GM23248 (cell line): Measurements from ENCODE around the gene HLCS. TPM values are rescaled to one million over a fixed set of nuclear protein-coding genes. Genes with fewer than 3 reads are reported as not detected.

Source experiments
- DNase-seq: peaks from one replicate; pipeline ENCODE4 v3.0.0-alpha.2; 2015
- H2AFZ ChIP-seq: fragments of 200-600 bp; sonication (generic); 2 replicates; pipeline ENCODE4 v1.6.1; 2016; ENCODE audit warnings: antibody characterized with exemption
- H3F3A ChIP-seq: fragments of 200-600 bp; sonication (generic); 2 replicates; pipeline ENCODE4 v1.6.1; 2016; ENCODE audit warnings: mild to moderate bottlenecking, antibody characterized with exemption, mixed run types; ENCODE audit not compliant: insufficient read depth
- H3K27ac ChIP-seq: fragments of 200-600 bp; sonication (generic); 2 replicates; pipeline ENCODE4 v1.5.1; 2016; ENCODE audit warnings: mild to moderate bottlenecking
- H3K27me3 ChIP-seq: fragments of 200-600 bp; sonication (generic); replicated peaks from 2 replicates; pipeline ENCODE4 v1.6.1; 2016; ENCODE audit warnings: mild to moderate bottlenecking; ENCODE audit not compliant: insufficient read depth
- H3K36me3 ChIP-seq: fragments of 200-600 bp; sonication (generic); 2 replicates; pipeline ENCODE4 v1.6.1; 2016; ENCODE audit warnings: low read depth, mild to moderate bottlenecking
- H3K4me1 ChIP-seq: fragments of 200-600 bp; sonication (generic); 2 replicates; pipeline ENCODE4 v1.6.1; 2016; ENCODE audit warnings: mild to moderate bottlenecking; ENCODE audit not compliant: insufficient read depth
- H3K4me2 ChIP-seq: fragments of 200-600 bp; sonication (generic); one replicate; pipeline ENCODE4 v1.6.1; 2016; ENCODE audit warnings: mild to moderate bottlenecking; ENCODE audit not compliant: unreplicated experiment
- H3K4me3 ChIP-seq: fragments of 200-600 bp; sonication (generic); 2 replicates; pipeline ENCODE4 v1.5.1; 2016; ENCODE audit warnings: mild to moderate bottlenecking
- H3K79me2 ChIP-seq: fragments of 200-600 bp; sonication (generic); 2 replicates; pipeline ENCODE4 v1.6.1; 2016; ENCODE audit warnings: mild to moderate bottlenecking; ENCODE audit not compliant: insufficient read depth
- H3K9ac ChIP-seq: fragments of 200-600 bp; sonication (generic); 2 replicates; pipeline ENCODE4 v1.6.1; 2016; ENCODE audit warnings: mild to moderate bottlenecking
- H3K9me2 ChIP-seq: fragments of 200-600 bp; sonication (generic); 2 replicates; pipeline ENCODE4 v1.6.1; 2016; ENCODE audit warnings: mixed run types, mild to moderate bottlenecking, moderate library complexity; ENCODE audit not compliant: insufficient read depth
- H3K9me3 ChIP-seq: fragments of 200-600 bp; sonication (generic); one replicate; pipeline ENCODE4 v1.6.1; 2017; ENCODE audit warnings: low read depth
- H4K20me1 ChIP-seq: fragments of 200-600 bp; sonication (generic); 2 replicates; pipeline ENCODE4 v1.6.0; 2016; ENCODE audit not compliant: insufficient read depth
- EZH2 ChIP-seq: fragments of 200-600 bp; sonication (generic); IDR thresholded peaks from 2 replicates; pipeline ENCODE4 v1.6.1; 2018; ENCODE audit warnings: antibody characterized with exemption, mild to moderate bottlenecking; ENCODE audit not compliant: insufficient read depth, poor library complexity, severe bottlenecking
- EZH2phosphoT487 ChIP-seq: fragments of 200-600 bp; sonication (generic); IDR thresholded peaks from 2 replicates; pipeline ENCODE4 v1.6.1; 2018; ENCODE audit warnings: antibody characterized with exemption, moderate library complexity, mild to moderate bottlenecking, low read depth; ENCODE audit not compliant: insufficient read depth
- WGBS, 2 experiments: methylation state at CpG; one replicate each; pipeline ENCODE4 v1.1.6; 2015 to 2017; ENCODE audit warnings: low lambda C conversion rate in 2 of 2, low coverage in 1 of 2; ENCODE audit errors: missing lambda C conversion rate in 2 of 2; 5-methylcytosine and 5-hydroxymethylcytosine counted together
- in situ Hi-C: fragments of 300-500 bp; cut with MboI; formaldehyde crosslinking; loops from 2 replicates; pipeline ENCODE4 v1.15.0; 2020
- polyA plus RNA-seq: library from polyadenylated mRNA; unstranded; fragments of >200 nt; fragmentation: Nextera tagmentation; extraction: Ambion mirVana; gene quantifications from 2 replicates; pipeline ENCODE4 v1.2.1, GENCODE V29; 2016
- total RNA-seq: library from RNA; depleted of rRNA; stranded (reverse); fragments of >200 nt; shearing (Covaris generic); gene quantifications from 2 replicates; pipeline ENCODE4 v1.2.3, GENCODE V29; 2014; rRNA removed

The HLCS gene
- 33.4 and 42.5 TPM in 2 replicates for total RNA-seq
- polyA plus RNA-seq, result 21.4 and 21.9 TPM in 2 replicates

GRCh38 chr21:36966066-36966820 lies at the start of gene HLCS:
Gene HLCS (minus strand): TSS chr21:36966669. CDS start chr21:36966638, 31 bp downstream.
- Histone ChIP-seq H3F3A (no peaks in the 10 kb centered on the region), H3K79me2 (peaks cover 22% of the 10 kb centered on the region), H4K20me1 (no peaks in the 10 kb centered on the region), H3K27ac (peak within 1 kb of the TSS; percentile 40), H3K4me2 (peak within 1 kb of the TSS; percentile 80), H3K9me3 (no peaks in the 10 kb centered on the region), H3K9ac (peak within 1 kb of the TSS; percentile 86), H2AFZ (peak within 1 kb of the TSS; percentile 85), H3K36me3 (no peaks in the 10 kb centered on the region; the same call in 1 of the 2 replicates), H3K4me1 (peaks cover 7% of the 10 kb centered on the region; the same call in 1 of the 2 replicates), H3K27me3 (no peaks in the 10 kb centered on the region), H3K4me3 (peak within 1 kb of the TSS; percentile 89), H3K9me2 (no peaks in the 10 kb centered on the region)
- in situ Hi-C loops, result no loop called here
- WGBS, 2 experiments, result 2% methylated on average over 35 to 44 of the region's 101 CpGs
- DNase-seq, result peak; percentile 82
- TF ChIP-seq EZH2 (no peak), EZH2phosphoT487 (no peak)

GRCh38 chr21:37009740-37010341 lies 43.4 kb upstream of the HLCS start:
- Histone ChIP-seq H3K27me3 (no peaks in the 10 kb centered on the region), H3K36me3 (no peaks in the 10 kb centered on the region), H3F3A (0 out of 2 replicates have a peak, but pooled peaks cover 4% of the 10 kb centered on the region), H3K9ac (no peak overlapping the region), H3K4me1 (no peaks in the 10 kb centered on the region), H2AFZ (peak overlapping the region; percentile 71), H4K20me1 (no peaks in the 10 kb centered on the region), H3K9me3 (no peaks in the 10 kb centered on the region), H3K9me2 (no peaks in the 10 kb centered on the region), H3K27ac (no peak overlapping the region), H3K4me3 (peak overlapping the region; percentile 62), H3K4me2 (peak overlapping the region; percentile 72), H3K79me2 (no peaks in the 10 kb centered on the region)
- WGBS, 2 experiments, result 25 to 29% methylated on average over 30 of the region's 30 CpGs
- no peak for TF ChIP-seq EZH2phosphoT487
- in situ Hi-C loops, result no loop called here
- DNase-seq, result peak; percentile 88

- no peak overlapping the region for H3K9ac ChIP-seq
- in situ Hi-C loops, result no loop called here
- H3K4me2 ChIP-seq, result no peak overlapping the region
- H3K27me3 ChIP-seq, result no peaks in the 10 kb centered on the region
- TF ChIP-seq EZH2phosphoT487 (no peak), EZH2 (no peak)
- H3K79me2 ChIP-seq, result no peaks in the 10 kb centered on the region
- no peaks in the 10 kb centered on the region for H3K9me2 ChIP-seq
- 91% methylated on average over 12 of the region's 12 CpGs for WGBS, 2 experiments
- no peaks in the 10 kb centered on the region for H4K20me1 ChIP-seq
- H3K9me3 ChIP-seq, result no peaks in the 10 kb centered on the region
- no peak overlapping the region for H2AFZ ChIP-seq
- H3K4me3 ChIP-seq, result no peak overlapping the region
- DNase-seq, result no peak
- no peak overlapping the region for H3K27ac ChIP-seq
- 0 out of 2 replicates have a peak, but pooled peaks cover 4% of the 10 kb centered on the region for H3F3A ChIP-seq
- no peaks in the 10 kb centered on the region for H3K36me3 ChIP-seq
- H3K4me1 ChIP-seq, result no peaks in the 10 kb centered on the region
Measured at GRCh38 chr21:37008724-37009123, 42.3 kb upstream of the HLCS start.

GRCh38 chr21:37006486-37007291 lies 40.2 kb upstream of the HLCS start, which contains the start of gene RIPPLY3:
Gene RIPPLY3 (plus strand): TSS chr21:37006702. CDS start chr21:37006773, 71 bp downstream.
- peak; percentile 44 for DNase-seq

More at GRCh38 chr21:37006486-37007291, 40.2 kb upstream of the HLCS start, which contains the start of gene RIPPLY3:
- Histone ChIP-seq H2AFZ (peak within 1 kb of the TSS; percentile 75), H3K9me3 (no peaks in the 10 kb centered on the region), H3K9ac (no peak within 1 kb of the TSS), H3K9me2 (no peaks in the 10 kb centered on the region), H3F3A (0 out of 2 replicates have a peak, but pooled peaks cover 4% of the 10 kb centered on the region), H3K36me3 (no peaks in the 10 kb centered on the region), H4K20me1 (no peaks in the 10 kb centered on the region), H3K4me3 (peak within 1 kb of the TSS; percentile 64), H3K27ac (no peak within 1 kb of the TSS), H3K4me1 (no peaks in the 10 kb centered on the region), H3K27me3 (no peaks in the 10 kb centered on the region), H3K4me2 (peak within 1 kb of the TSS; percentile 68), H3K79me2 (no peaks in the 10 kb centered on the region)
- in situ Hi-C loops, result no loop called here
- TF ChIP-seq EZH2phosphoT487, result no peak
- no peak for TF ChIP-seq EZH2
- WGBS, 2 experiments, result 6 to 11% methylated on average over 38 to 60 of the region's 87 CpGs
